H9 (cell line): Measurements from ENCODE around the gene VSTM4. TPM values are rescaled to one million over a fixed set of nuclear protein-coding genes. Genes with fewer than 3 reads are reported as not detected.

Experiments used
- DNase-seq: peaks from one replicate; pipeline ENCODE4 v3.0.0-alpha.2; 2017
- H2AFZ ChIP-seq: one replicate; pipeline ENCODE4 v1.6.1; 2013; ENCODE audit warnings: mild to moderate bottlenecking, low read length, control low read depth, moderate library complexity
- H2AK5ac ChIP-seq: 2 replicates; pipeline ENCODE4 v1.6.1; 2013; ENCODE audit warnings: low read length, control low read depth, mixed read lengths; ENCODE audit not compliant: insufficient read length
- H2BK120ac ChIP-seq: one replicate; pipeline ENCODE4 v1.6.1; 2013; ENCODE audit warnings: low read depth, mild to moderate bottlenecking, low read length, control low read depth, inconsistent platforms; ENCODE audit not compliant: poor library complexity, severe bottlenecking
- H2BK12ac ChIP-seq: 2 replicates; pipeline ENCODE4 v1.6.1; 2013; ENCODE audit warnings: low read length, control low read depth, mixed read lengths, low read depth; ENCODE audit not compliant: insufficient read length
- H2BK15ac ChIP-seq: 2 replicates; pipeline ENCODE4 v1.6.1; 2013; ENCODE audit warnings: low read depth, low read length, control low read depth
- H2BK20ac ChIP-seq: one replicate; pipeline ENCODE4 v1.6.1; 2013; ENCODE audit warnings: low read depth, mild to moderate bottlenecking, low read length, control low read depth, inconsistent platforms; ENCODE audit not compliant: poor library complexity, severe bottlenecking
- H2BK5ac ChIP-seq: 2 replicates; pipeline ENCODE4 v1.6.1; 2013; ENCODE audit warnings: low read length, control low read depth, mixed read lengths; ENCODE audit not compliant: insufficient read length
- H3K14ac ChIP-seq: 2 replicates; pipeline ENCODE4 v1.6.1; 2013; ENCODE audit warnings: low read length, control low read depth; ENCODE audit not compliant: insufficient read depth
- H3K18ac ChIP-seq: 2 replicates; pipeline ENCODE4 v1.6.1; 2013; ENCODE audit warnings: low read depth, mild to moderate bottlenecking, mixed read lengths, low read length, control low read depth; ENCODE audit not compliant: insufficient read length
- H3K23ac ChIP-seq: 2 replicates; pipeline ENCODE4 v1.6.1; 2013; ENCODE audit warnings: low read length, control low read depth, mixed read lengths, low read depth; ENCODE audit not compliant: insufficient read length
- H3K23me2 ChIP-seq: 2 replicates; pipeline ENCODE4 v1.6.1; 2013; ENCODE audit warnings: low read depth, mild to moderate bottlenecking, mixed read lengths, low read length, control low read depth; ENCODE audit not compliant: insufficient read length, poor library complexity, severe bottlenecking
- H3K27ac ChIP-seq: 2 replicates; pipeline ENCODE4 v1.5.1; 2013; ENCODE audit warnings: low read length, control low read depth, mixed read lengths, low read depth; ENCODE audit not compliant: insufficient read length
- H3K27me3 ChIP-seq: 2 replicates; pipeline ENCODE4 v1.6.1; 2013; ENCODE audit warnings: low read length, control low read depth, inconsistent platforms; ENCODE audit not compliant: insufficient read depth
- H3K4ac ChIP-seq: 2 replicates; pipeline ENCODE4 v1.6.1; 2013; ENCODE audit warnings: low read depth, mild to moderate bottlenecking, control low read depth, inconsistent platforms, low read length, moderate library complexity
- H3K4me1 ChIP-seq: 2 replicates; pipeline ENCODE4 v1.6.1; 2013; ENCODE audit warnings: low read length, control low read depth, inconsistent platforms; ENCODE audit not compliant: insufficient read depth
- H3K4me2 ChIP-seq: 2 replicates; pipeline ENCODE4 v1.6.1; 2013; ENCODE audit warnings: low read length, control low read depth, mixed read lengths; ENCODE audit not compliant: insufficient read length, insufficient read depth
- H3K56ac ChIP-seq: 2 replicates; pipeline ENCODE4 v1.6.1; 2013; ENCODE audit warnings: low read depth, mild to moderate bottlenecking, mixed read lengths, low read length, control low read depth; ENCODE audit not compliant: insufficient read length
- H3K79me1 ChIP-seq: 2 replicates; pipeline ENCODE4 v1.6.1; 2013; ENCODE audit warnings: low read depth, mild to moderate bottlenecking, moderate library complexity, low read length, control low read depth, inconsistent platforms; ENCODE audit not compliant: insufficient read depth, poor library complexity, severe bottlenecking
- H3K79me2 ChIP-seq: 2 replicates; pipeline ENCODE4 v1.6.1; 2013; ENCODE audit warnings: low read length, control low read depth, inconsistent platforms; ENCODE audit not compliant: insufficient read depth
- H3K9ac ChIP-seq: 2 replicates; pipeline ENCODE4 v1.6.1; 2013; ENCODE audit warnings: low read length, control low read depth, mixed read lengths; ENCODE audit not compliant: insufficient read length; ENCODE audit errors: extremely low read depth
- H3K9me3 ChIP-seq: one replicate; pipeline ENCODE4 v1.6.1; 2013; ENCODE audit warnings: low read depth, low read length, inconsistent platforms; ENCODE audit not compliant: control insufficient read depth
- H3T11ph ChIP-seq: one replicate; pipeline ENCODE4 v1.6.1; 2013; ENCODE audit warnings: mild to moderate bottlenecking, low read length, control low read depth, inconsistent platforms
- H4K20me1 ChIP-seq: one replicate; pipeline ENCODE4 v1.6.1; 2013; ENCODE audit not compliant: control insufficient read depth, insufficient read length, insufficient read depth
- H4K5ac ChIP-seq: 2 replicates; pipeline ENCODE4 v1.6.1; 2013; ENCODE audit warnings: low read depth, mild to moderate bottlenecking, mixed read lengths, low read length, control low read depth; ENCODE audit not compliant: insufficient read length
- H4K8ac ChIP-seq: replicated peaks from 2 replicates; pipeline ENCODE4 v1.6.1; 2013; ENCODE audit warnings: low read length, control low read depth, mixed read lengths, low read depth; ENCODE audit not compliant: insufficient read length
- H4K91ac ChIP-seq: 2 replicates; pipeline ENCODE4 v1.6.1; 2013; ENCODE audit warnings: low read depth, mild to moderate bottlenecking, moderate library complexity, mixed read lengths, low read length, control low read depth; ENCODE audit not compliant: insufficient read length
- H3K27ac Mint-ChIP-seq, 3 experiments: 2 replicates in 2 of 3; 3 replicates in 1 of 3; pipeline ENCODE4 v1.8.0; 2020 to 2021; ENCODE audit warnings: mixed read lengths in 3 of 3, mild to moderate bottlenecking in 1 of 3, moderate library complexity in 1 of 3
- H3K27me3 Mint-ChIP-seq: 2 replicates; pipeline ENCODE4 v1.8.0; 2021; ENCODE audit warnings: low read depth, mild to moderate bottlenecking, moderate library complexity, mixed read lengths
- H3K36me3 Mint-ChIP-seq, 3 experiments: 2 replicates in 2 of 3; 3 replicates in 1 of 3; pipeline ENCODE4 v1.8.0; 2020 to 2021; ENCODE audit warnings: low read depth in 3 of 3, mixed read lengths in 3 of 3; ENCODE audit not compliant: insufficient read depth in 1 of 3
- H3K4me1 Mint-ChIP-seq, 2 experiments: 2 replicates each; pipeline ENCODE4 v1.8.0; 2020; ENCODE audit warnings: mixed read lengths in 2 of 2
- H3K4me3 Mint-ChIP-seq, 2 experiments: 2 replicates in 1 of 2; 3 replicates in 1 of 2; pipeline ENCODE4 v1.8.0; 2020 to 2021; ENCODE audit warnings: mild to moderate bottlenecking in 2 of 2, mixed read lengths in 2 of 2, moderate library complexity in 1 of 2
- H3K9me3 Mint-ChIP-seq, 2 experiments: 2 replicates in 1 of 2; 3 replicates in 1 of 2; pipeline ENCODE4 v1.8.0; 2020; ENCODE audit warnings: mild to moderate bottlenecking in 2 of 2, mixed read lengths in 2 of 2, moderate library complexity in 1 of 2
- CTCF ChIP-seq: fragments of 200-600 bp; sonication (generic); conservative IDR thresholded peaks from 3 replicates; pipeline ENCODE4 v1.8.0; 2021; ENCODE audit warnings: antibody characterized with exemption, mild to moderate bottlenecking
- WGBS: extraction: QIAGEN DNeasy Blood & Tissue Kit; methylation state at CpG from one replicate; pipeline ENCODE4 v1.1.7; 2013; ENCODE audit warnings: missing lambda C conversion rate, low lambda C conversion rate, mixed read lengths; ENCODE audit not compliant: insufficient read length; ENCODE audit errors: extremely low coverage; 5-methylcytosine and 5-hydroxymethylcytosine counted together
- total RNA-seq: library from RNA; stranded (reverse); gene quantifications from 2 replicates; pipeline ENCODE4 v1.2.1, GENCODE V29; 2021

VSTM4 gene
- total RNA-seq, 1 experiment from 2014 or later, result 0.44 TPM

GRCh38 chr10:49110684-49111319 lies 4.5 kb downstream of the VSTM4 start:
- no CpG with 5 or more reads among the region's 4 CpGs for WGBS
- Histone ChIP-seq H2BK12ac (no peak overlapping the region), H3K79me2 (no peaks in the 10 kb centered on the region), H2BK5ac (no peak overlapping the region), H4K20me1 (no peaks in the 10 kb centered on the region), H3K14ac (no peak overlapping the region; the same call in 1 of the 2 replicates), H3K18ac (no peak overlapping the region), H3K56ac (no peak overlapping the region), H3T11ph (no peak overlapping the region), H3K23me2 (peaks cover 5% of the 10 kb centered on the region), H3K9me3 (no peaks in the 10 kb centered on the region), H3K27me3 (no peaks in the 10 kb centered on the region), H3K23ac (no peak overlapping the region), H4K5ac (no peak overlapping the region), H3K4me1 (no peaks in the 10 kb centered on the region), H3K27ac (no peak overlapping the region), H3K9ac (no peak overlapping the region), H2AFZ (no peak overlapping the region), H2BK120ac (no peak overlapping the region), H4K8ac (no peak overlapping the region), H4K91ac (no peak overlapping the region), H3K4me2 (no peak overlapping the region), H3K79me1 (no peaks in the 10 kb centered on the region), H2BK20ac (no peak overlapping the region), H3K4ac (no peak overlapping the region), H2AK5ac (no peak overlapping the region), H2BK15ac (no peak overlapping the region)
- Mint-ChIP-seq H3K9me3 (no peaks in the 10 kb centered on the region), H3K36me3 (no peaks in the 10 kb centered on the region), H3K4me1 (peaks cover 9 to 10% of the 10 kb centered on the region in 2 experiments; a peak in 3 of 4 replicates), H3K27ac (no peak overlapping the region), H3K27me3 (peaks cover 14% of the 10 kb centered on the region), H3K4me3 (no peak overlapping the region)
- DNase-seq, result no peak
- no peak for TF ChIP-seq CTCF
